GM12892 (cell line): ENCODE results near the gene PRR36.

Experiments
- DNase-seq: peaks from one replicate; pipeline ENCODE4 v3.0.0; 2011; ENCODE audit not compliant: insufficient read length
- FAIRE-seq: peaks from 2 replicates; lab custom pipeline; 2011; peaks lifted over from hg19 to GRCh38; lab: Jason Lieb, UNC
- POLR2A ChIP-seq: IDR thresholded peaks from 2 replicates; pipeline ENCODE4 v1.6.1; 2011; ENCODE audit warnings: low read depth, low read length, control low read depth
- POLR2AphosphoS5 ChIP-seq: IDR thresholded peaks from 2 replicates; pipeline ENCODE4 v1.6.1; 2011; ENCODE audit warnings: low read depth, low read length, control low read depth
- TAF1 ChIP-seq: IDR thresholded peaks from 2 replicates; pipeline ENCODE4 v1.6.1; 2011; ENCODE audit warnings: low read depth, mild to moderate bottlenecking, control low read depth, low read length, borderline replicate concordance

Gene PRR36

DNA sequence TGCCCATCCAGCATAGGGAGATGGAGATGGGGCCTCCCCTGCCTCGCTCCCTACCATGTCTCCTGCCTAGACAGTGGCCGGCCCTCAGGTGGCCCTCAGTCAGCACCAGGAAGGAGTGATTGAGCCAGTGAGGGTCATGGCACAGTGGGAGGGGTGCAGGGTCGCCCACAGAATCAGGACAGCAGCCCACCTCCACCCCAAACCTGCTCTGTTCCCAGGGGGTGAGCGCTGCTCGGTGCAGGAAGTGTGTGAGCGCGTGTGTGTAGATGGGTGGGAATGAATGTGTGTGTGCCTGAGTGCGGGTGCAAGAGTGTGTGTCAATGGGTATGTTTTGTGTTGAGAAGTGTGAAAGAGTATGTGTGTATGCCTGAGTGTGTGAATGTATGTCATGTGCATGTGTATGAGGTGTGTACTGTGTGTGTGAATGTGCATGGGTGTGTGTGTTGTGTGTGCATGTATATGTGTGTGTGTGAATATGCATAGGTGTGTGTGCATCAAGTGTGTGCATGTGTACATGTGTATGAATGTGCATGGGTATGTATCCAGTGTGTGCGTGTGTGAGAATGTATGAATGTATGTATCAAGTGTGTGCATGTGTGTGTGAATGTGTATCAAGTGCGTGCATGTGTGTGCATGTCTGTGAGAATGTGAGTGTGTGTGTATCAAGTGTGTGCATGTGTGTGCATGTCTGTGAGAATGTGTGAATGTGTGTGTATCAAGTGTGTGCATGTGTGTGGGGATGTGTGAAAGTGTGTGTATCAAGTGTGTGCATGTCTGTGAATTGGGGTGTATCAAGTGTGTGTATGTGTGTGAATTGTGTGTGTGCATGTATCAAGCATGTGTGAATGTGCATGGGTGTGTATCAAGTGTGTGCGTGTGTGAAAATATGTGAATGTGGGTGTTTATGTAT lies 32.2 kb downstream of the PRR36 start:
- DNase-seq (no peak), FAIRE-seq (peak; percentile 9)
- TF ChIP-seq POLR2AphosphoS5: no peak
- TF ChIP-seq POLR2A: no peak
- TF ChIP-seq TAF1: no peak

DNA sequence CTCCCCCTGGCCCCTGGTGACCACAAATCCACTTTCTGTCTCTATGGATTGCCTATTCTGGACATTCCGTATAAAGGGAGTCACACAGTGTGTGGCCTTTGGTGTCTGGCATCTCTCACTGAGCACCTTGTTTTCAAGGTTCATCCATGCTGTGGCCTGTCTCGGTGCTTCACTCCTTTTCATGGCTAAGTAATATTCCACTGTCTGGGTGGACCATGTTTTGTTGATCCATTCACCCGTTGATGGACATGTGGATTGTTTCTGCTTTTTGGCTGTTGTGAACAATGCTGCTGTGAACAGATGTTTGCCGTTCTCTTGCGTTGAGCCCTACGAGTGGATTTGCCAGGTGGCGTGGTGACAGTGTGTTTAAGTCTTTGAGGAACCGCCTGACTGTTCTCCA lies 33.6 kb downstream of the PRR36 start:
- FAIRE-seq (no peak), DNase-seq (no peak)
- TF ChIP-seq TAF1: no peak
- no peak for TF ChIP-seq POLR2A
- TF ChIP-seq POLR2AphosphoS5: no peak

DNA sequence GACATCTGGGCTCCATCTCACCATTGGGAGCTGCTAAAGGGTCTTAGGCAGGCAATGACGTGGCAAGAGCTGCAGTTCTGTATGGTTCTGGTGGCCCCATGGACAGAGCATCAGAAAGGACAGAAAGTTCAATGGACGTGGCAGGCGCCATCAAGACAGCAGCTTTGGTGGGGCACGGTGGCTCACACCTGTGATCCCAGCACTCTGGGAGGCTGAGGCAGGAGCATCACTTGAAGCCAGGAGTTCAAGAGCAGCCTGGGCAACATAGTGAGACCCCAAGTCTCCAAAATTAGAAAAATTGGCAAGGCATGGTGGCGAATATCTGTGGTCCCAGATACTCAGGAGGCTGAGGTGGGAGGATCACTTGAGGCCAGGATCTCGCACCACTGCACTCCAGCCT lies 34.7 kb downstream of the PRR36 start:
- no peak for FAIRE-seq
- DNase-seq: no peak

DNA sequence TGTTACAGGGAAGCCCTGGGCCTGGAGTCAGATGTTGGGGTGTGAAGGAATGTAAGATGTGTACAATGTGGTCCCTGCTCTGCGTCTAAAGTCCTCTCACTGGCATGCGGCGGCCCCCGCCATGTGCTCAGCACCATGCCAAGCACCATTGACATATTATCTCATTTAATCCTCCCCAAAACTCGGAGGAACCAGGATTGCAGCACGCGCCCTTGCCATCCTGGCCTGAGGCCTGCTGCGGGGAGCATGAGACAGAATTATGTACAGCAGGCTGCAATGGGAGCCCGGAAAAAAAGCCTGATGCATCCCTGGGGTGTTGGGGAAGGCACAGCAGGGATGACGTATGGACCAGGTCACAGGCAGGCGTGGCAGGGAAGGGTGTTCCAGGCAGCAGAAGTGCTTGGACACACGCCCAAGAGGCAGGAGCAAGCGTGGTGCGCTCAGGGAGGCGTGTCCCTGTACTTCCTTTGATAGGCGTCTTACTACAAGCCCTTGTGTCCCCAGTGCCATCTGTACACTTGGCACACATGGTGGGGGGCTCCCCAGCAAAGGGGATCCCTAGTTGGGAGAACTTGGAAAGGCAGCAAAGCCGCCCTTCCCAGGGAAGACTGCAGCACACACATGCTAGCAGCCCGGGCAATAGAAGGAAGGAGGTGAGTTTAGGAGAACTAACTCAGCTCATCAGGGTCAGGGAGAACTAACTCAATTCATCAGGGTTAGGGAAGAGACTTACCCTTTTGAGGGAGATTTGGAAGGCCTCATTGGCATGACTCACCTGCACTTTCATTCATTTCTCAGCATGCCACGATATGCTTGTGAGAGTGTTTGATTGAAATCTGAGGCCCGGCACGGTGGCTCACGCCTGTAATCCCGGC lies 40.7 kb downstream of the PRR36 start:
- TF ChIP-seq POLR2AphosphoS5 (no peak), TAF1 (no peak), POLR2A (no peak)
- no peak for DNase-seq
- FAIRE-seq: no peak

More for the DNA sequence above, 34.7 kb downstream of the PRR36 start:
- TF ChIP-seq POLR2A: no peak
- TF ChIP-seq TAF1: no peak
- no peak for TF ChIP-seq POLR2AphosphoS5

DNA sequence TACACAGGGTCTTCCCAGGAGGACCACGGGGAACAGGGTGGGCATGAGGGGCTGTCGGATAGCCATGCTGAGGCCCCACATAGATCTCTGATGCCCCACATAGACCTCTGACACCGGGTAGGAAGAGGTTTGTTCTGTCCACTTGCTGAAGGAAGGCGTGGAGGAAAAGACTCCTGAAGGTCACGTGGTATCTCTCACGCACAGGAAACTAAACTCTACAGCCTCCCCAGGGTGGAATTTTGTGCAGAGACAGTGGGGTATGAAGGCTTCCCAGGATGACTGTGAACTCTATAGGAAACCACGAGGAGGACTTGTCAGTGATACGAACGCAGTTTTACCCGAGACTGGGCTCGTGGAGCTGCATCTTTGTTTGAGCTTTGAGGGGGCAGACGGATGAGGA lies 41.4 kb downstream of the PRR36 start:
- no peak for FAIRE-seq
- no peak for DNase-seq
- TF ChIP-seq POLR2A (no peak), POLR2AphosphoS5 (no peak), TAF1 (no peak)

DNA sequence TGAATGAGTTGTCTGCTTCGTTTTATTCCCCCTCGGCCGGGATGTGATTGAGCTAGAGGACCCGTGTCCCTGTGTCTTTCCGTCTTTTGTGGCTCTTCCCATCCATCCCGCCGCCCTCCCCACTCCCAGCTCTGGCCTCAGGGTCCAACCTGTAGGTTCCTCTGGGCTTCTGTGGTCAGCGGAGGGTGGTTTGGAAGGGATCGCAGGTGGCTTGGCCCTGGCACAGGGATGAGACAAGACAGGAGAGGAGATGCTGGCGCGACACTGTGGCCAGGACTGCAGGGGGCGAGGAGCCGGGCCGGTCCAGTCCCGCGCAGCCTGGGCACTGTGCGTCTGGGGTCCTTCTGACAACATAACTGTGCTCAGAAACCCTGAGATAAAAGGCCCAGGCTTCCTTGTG lies 42.2 kb downstream of the PRR36 start:
- no peak for FAIRE-seq
- DNase-seq: no peak
- TF ChIP-seq TAF1 (no peak), POLR2A (no peak)

DNA sequence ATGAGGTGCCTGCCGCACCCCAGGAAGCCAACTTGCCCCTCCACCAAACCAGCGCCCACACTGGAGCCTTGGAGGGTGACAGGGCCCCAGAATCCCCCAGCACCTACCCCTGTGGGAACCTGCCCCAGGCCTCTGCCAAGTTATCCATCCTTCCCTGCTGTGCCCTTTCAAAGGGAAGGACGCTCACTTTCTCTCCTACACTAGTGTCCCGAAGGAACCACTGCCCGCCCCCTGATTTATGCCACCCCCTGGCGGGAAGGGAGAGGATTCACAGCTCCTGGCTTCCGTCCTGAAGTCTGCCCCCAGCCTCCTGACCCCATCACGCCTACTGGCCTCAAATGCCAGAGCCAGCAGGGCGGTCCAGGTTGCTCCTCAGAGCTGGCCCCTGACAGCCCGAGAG lies 42.7 kb downstream of the PRR36 start:
- FAIRE-seq (no peak), DNase-seq (no peak)
- TF ChIP-seq TAF1: no peak
- TF ChIP-seq POLR2AphosphoS5: no peak
- no peak for TF ChIP-seq POLR2A

DNA sequence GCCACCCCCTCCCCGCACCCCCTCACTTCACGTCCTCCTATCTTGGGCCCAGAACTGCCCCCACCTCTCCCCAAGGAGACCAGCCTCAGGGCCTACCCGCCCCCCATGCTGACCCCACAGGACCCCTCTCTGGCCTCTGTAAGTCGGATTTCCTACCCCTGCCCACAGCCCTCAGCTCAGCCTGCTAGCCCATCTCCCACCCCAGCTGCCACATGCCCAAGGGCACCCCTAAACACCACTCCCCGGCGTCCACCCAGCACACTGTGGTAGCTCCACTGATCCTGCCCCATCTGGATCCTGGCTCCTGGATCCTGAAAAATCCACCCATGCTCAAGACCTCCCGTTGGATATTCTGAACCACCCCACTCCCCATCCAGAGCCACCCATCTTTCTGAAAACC lies 43.4 kb downstream of the PRR36 start:
- no peak for DNase-seq
- no peak for TF ChIP-seq POLR2AphosphoS5
- no peak for TF ChIP-seq TAF1
- TF ChIP-seq POLR2A: no peak
- FAIRE-seq: no peak

DNA sequence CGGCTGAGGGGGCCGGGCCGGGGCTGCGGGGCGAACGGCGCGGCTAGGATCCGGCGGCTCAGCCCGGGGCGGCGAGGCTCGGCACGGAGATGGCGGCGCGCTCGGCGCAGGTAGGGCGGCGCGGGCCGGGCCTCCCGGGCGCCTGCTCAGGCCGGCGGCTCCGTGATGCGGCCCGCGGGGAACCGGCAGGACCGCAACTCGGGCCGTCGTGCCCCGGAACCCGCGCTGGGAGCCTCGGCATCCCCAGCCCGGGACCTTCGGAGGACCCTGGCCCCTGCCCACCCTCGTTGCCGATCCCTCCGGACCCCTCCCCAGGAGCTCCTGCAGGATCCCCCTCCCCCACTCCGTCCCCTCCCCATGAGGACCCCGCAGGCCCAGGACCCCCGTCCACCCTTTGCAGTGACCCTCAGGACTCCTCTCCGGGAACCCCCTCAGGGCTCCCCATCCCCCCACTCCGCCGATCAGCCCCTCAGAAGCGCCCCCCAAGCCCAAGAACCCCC lies 43.9 kb downstream of the PRR36 start:
- no peak for TF ChIP-seq POLR2AphosphoS5
- no peak for TF ChIP-seq TAF1
- TF ChIP-seq POLR2A: no peak
- DNase-seq: no peak
- no peak for FAIRE-seq

DNA sequence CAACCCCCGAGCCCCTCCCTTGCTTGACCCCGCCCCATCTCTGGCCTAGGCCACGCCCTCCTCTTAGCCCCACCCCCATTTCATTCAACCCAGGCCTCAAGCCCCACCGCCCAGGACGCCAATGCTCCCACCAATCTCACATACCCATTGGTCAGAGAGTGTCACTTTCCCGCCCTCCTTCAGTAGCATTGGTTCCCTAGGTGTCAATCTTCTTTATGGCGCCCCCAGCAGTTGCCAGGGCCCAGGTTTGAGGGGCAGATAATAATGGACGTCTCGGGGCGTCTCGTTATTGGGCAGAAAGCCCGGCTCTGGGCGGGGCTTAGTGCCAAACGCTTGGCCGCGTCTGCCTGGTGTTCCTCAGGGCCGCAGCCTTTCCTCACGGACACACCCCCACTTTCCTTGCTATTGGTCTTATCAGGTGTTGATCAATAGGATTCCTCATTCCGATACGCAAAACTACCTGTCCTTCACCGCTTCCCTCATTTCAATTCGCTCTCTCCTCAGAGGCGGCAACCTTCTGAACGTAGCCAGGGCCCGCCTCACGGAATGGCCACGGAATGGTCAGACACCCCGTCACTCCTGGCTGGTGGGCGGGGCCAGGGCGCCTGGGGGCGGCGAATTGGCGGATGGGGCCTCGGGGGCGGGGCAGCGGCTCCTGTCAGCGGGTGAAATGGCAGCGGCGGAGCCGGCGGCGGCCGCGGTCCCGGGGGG lies 44.5 kb downstream of the PRR36 start, which contains the start of gene EVI5L:
EVI5L (plus strand) TSS at position 658 of the 711 bp plus-strand sequence. CDS start 16,325 bp downstream, outside the sequence.
- peak; percentile 99 for DNase-seq
- no peak for TF ChIP-seq POLR2AphosphoS5
- TF ChIP-seq TAF1: no peak; the same call in 1 of the 2 replicates
- TF ChIP-seq POLR2A: no peak

DNA sequence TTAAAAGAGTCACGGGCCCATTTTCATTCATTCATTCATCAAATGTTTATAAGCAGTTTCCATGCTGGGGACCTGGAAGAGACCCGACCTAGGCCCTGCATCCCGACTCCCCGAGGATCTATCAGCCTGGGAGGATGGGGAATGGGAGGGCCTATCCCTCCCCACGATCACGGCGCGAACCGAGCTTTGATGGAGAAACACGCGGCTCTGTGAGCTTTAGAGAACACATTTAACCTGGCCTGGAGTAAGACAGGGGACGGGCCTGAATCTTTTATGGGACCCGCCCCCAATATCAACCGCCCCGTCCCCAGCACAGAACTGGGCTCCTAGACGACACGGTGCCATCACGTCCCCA lies 45.0 kb downstream of the PRR36 start:
- DNase-seq (no peak), FAIRE-seq (no peak)
- TF ChIP-seq TAF1: no peak
- no peak for TF ChIP-seq POLR2AphosphoS5
- no peak for TF ChIP-seq POLR2A

More for the DNA sequence above, 44.5 kb downstream of the PRR36 start, which contains the start of gene EVI5L:
- FAIRE-seq: peak; percentile 100
